Kidney (tissue), 14 donors: ENCODE results near the gene PPP1R14B. TPM values are rescaled to one million over a fixed set of nuclear protein-coding genes. Genes with fewer than 3 reads are reported as not detected.

Experiments
- DNase-seq, 5 donors: peaks; one replicate each; pipeline ENCODE4 v3.0.0-alpha.2; 2013 to 2020
- FAIRE-seq: peaks from 2 replicates; lab custom pipeline; 2012; peaks lifted over from hg19 to GRCh38; lab: Jason Lieb, UNC
- H3K27ac ChIP-seq, 2 donors: one replicate each; pipeline ENCODE4 v1.7.0; 2013; ENCODE audit warnings: low read depth in 2 of 2, low read length in 2 of 2, inconsistent platforms in 1 of 2
- H3K27me3 ChIP-seq: one replicate; pipeline ENCODE4 v1.7.1; 2013; ENCODE audit warnings: low read length, inconsistent platforms; ENCODE audit not compliant: control insufficient read depth, insufficient read depth
- H3K36me3 ChIP-seq, 3 donors: one replicate each; pipeline versions ENCODE4 v1.7.0 to v1.7.1; 2013; ENCODE audit warnings: low read length in 3 of 3, control low read depth in 1 of 3, inconsistent platforms in 1 of 3; ENCODE audit not compliant: insufficient read depth in 3 of 3, control insufficient read depth in 2 of 3
- H3K4me1 ChIP-seq, 3 donors: one replicate each; pipeline versions ENCODE4 v1.7.0 to v1.7.1; 2013; ENCODE audit warnings: low read length in 3 of 3, inconsistent platforms in 1 of 3, low read depth in 1 of 3; ENCODE audit not compliant: control insufficient read depth in 2 of 3, insufficient read depth in 2 of 3
- H3K4me3 ChIP-seq, 3 donors: one replicate each; pipeline versions ENCODE4 v1.7.0 to v1.8.1; 2013; ENCODE audit warnings: low read length in 3 of 3, control low read depth in 1 of 3, inconsistent platforms in 1 of 3
- H3K9ac ChIP-seq, 3 donors: one replicate each; pipeline versions ENCODE4 v1.7.0 to v1.7.1; 2013; ENCODE audit warnings: low read length in 3 of 3, control low read depth in 1 of 3, inconsistent platforms in 1 of 3
- H3K9me3 ChIP-seq, 3 donors: one replicate each; pipeline versions ENCODE4 v1.7.0 to v1.7.1; 2013; ENCODE audit warnings: low read length in 3 of 3, control low read depth in 1 of 3, inconsistent platforms in 1 of 3; ENCODE audit not compliant: control insufficient read depth in 2 of 3, insufficient read depth in 1 of 3
- CTCF ChIP-seq: IDR thresholded peaks from 3 replicates; pipeline ENCODE4 v1.5.1; 2012; ENCODE audit warnings: mild to moderate bottlenecking, moderate library complexity, borderline replicate concordance; ENCODE audit not compliant: insufficient read depth; ENCODE audit errors: extremely low read depth
- intact Hi-C: fragments of 100-400 bp; cut with DNase I; formaldehyde crosslinking; loops from one replicate; pipeline ENCODE4 v1.11.1; 2022
- polyA plus RNA-seq: library from polyadenylated mRNA; stranded (reverse); fragments of 350-450 nt; fragmentation: Illumina TruSeq; extraction: RNeasy Lipid Tissue Mini Kit (QIAGEN cat#74804); gene quantifications from one replicate; pipeline ENCODE4 v1.2.3, GENCODE V29; 2014; ENCODE audit warnings: low read depth, low replicate concordance; ENCODE audit not compliant: insufficient read depth
- total RNA-seq: library from RNA; stranded (reverse); fragmentation: NEBNext Ultra II Directional; extraction: Animal tissue kit (Norgen Biotek cat#: 25700); gene quantifications from one replicate; pipeline ENCODE4 v1.2.1, GENCODE V29; 2021
- donor health status: control.
- donor health status: control.
- donor health status: control.
- donor health status: control.
- donor health status: control.
- donor health status: DM: yes; HTN: yes; CAD: no.
- donor health status: Normal renal cell carcinoma (clear cell type).

PPP1R14B gene
- total and polyA plus RNA-seq, 2 donors from 2014 or later, result 86.5 to 145 TPM

- no peak for FAIRE-seq
- intact Hi-C loops, result no loop called here
- DNase-seq, result no peak
- no peaks in the 10 kb centered on the region for H3K27me3 ChIP-seq
- no peak for TF ChIP-seq CTCF
- H3K27ac ChIP-seq, result no peak overlapping the region
- H3K36me3 ChIP-seq, result peaks cover 0 to 9% (median 8%) of the 10 kb centered on the region in 3 donors
- no peak overlapping the region for H3K9ac ChIP-seq
- H3K4me3 ChIP-seq, result no peak overlapping the region
- H3K9me3 ChIP-seq, result no peaks in the 10 kb centered on the region
- H3K4me1 ChIP-seq, result peaks cover 0 to 37% (median 36%) of the 10 kb centered on the region in 3 donors
Measured at GRCh38 chr11:64238076-64238475, 8.7 kb downstream of the PPP1R14B start.

- Histone ChIP-seq H3K4me3 (no peak overlapping the region), H3K36me3 (peaks cover 0 to 9% (median 8%) of the 10 kb centered on the region in 3 donors), H3K4me1 (peaks cover 0 to 36% (median 35%) of the 10 kb centered on the region in 3 donors), H3K27ac (no peak overlapping the region), H3K27me3 (no peaks in the 10 kb centered on the region), H3K9ac (no peak overlapping the region), H3K9me3 (no peaks in the 10 kb centered on the region)
- TF ChIP-seq CTCF, result no peak
- FAIRE-seq, result no peak
- intact Hi-C loops, result no loop called here
- peak in 1 of 5 donors; percentile 89 for DNase-seq
Measured at GRCh38 chr11:64237484-64237951, 9.2 kb downstream of the PPP1R14B start.

- no peak for FAIRE-seq
Measured at GRCh38 chr11:64235437-64236161, 11.1 kb downstream of the PPP1R14B start.

More at GRCh38 chr11:64235437-64236161, 11.1 kb downstream of the PPP1R14B start:
- intact Hi-C loops, result no loop called here
- peak overlapping the region; percentile 37 to 70 (median 44) for H3K4me3 ChIP-seq
- TF ChIP-seq CTCF, result no peak
- H3K36me3 ChIP-seq, result peaks cover 0 to 9% (median 8%) of the 10 kb centered on the region in 3 donors
- peak overlapping the region in 2 of 3 donors; percentile 4 to 30 for H3K9ac ChIP-seq
- DNase-seq, result peak in 1 of 5 donors; percentile 85
- peak overlapping the region in 1 of 2 donors; percentile 86 for H3K27ac ChIP-seq
- peaks cover 0 to 40% (median 33%) of the 10 kb centered on the region in 3 donors for H3K4me1 ChIP-seq
- H3K27me3 ChIP-seq, result no peaks in the 10 kb centered on the region
- H3K9me3 ChIP-seq, result no peaks in the 10 kb centered on the region
